ENCODE measurements around the gene PPL.

DNA sequence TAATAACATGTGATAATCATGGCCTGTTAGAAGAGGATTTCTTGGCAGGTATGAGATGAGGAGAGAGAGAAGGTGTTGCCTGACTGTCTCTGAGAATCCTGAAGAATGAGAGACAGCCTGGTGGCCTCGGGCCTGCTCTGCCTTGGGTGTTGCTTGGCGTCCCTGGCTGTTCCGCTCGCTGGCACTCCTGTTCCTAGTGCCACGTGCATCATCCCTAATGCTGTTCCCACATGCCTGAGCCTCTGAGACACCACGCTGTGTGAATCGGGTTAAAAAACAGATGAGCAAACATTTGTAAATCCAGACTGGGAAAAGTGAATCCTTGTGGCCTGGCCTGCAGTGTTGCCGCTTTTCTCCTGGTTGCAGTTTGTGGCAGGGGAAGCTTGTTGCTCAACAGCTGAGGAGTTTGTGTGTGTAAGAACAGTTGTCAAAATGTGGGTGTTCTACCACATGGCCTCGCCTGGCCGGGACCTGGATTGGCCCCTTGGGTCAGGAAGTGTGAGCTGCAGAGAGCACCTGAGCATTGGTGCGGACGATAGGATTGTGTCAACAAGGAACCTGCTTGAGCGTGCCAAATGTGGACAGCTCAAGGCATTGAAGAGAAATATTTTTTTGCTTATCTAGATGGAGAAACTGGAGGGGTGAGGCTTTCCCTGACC lies 67.7 kb downstream of the PPL start:
- TF ChIP-seq EZH2 (IDR thresholded peaks at IDR 0.05; ENCODE audit: borderline replicate concordance, low read depth, low read length, poor library complexity, severe bottlenecking) = no peak
- TF ChIP-seq, protein P1, sequence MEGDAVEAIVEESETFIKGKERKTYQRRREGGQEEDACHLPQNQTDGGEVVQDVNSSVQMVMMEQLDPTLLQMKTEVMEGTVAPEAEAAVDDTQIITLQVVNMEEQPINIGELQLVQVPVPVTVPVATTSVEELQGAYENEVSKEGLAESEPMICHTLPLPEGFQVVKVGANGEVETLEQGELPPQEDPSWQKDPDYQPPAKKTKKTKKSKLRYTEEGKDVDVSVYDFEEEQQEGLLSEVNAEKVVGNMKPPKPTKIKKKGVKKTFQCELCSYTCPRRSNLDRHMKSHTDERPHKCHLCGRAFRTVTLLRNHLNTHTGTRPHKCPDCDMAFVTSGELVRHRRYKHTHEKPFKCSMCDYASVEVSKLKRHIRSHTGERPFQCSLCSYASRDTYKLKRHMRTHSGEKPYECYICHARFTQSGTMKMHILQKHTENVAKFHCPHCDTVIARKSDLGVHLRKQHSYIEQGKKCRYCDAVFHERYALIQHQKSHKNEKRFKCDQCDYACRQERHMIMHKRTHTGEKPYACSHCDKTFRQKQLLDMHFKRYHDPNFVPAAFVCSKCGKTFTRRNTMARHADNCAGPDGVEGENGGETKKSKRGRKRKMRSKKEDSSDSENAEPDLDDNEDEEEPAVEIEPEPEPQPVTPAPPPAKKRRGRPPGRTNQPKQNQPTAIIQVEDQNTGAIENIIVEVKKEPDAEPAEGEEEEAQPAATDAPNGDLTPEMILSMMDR (conservative IDR thresholded peaks at IDR 0.05; ENCODE audit: low read depth, low read length) = no peak
